GM23338 (cell line): ENCODE results near the gene MRPS14.
"Not testable (repeated sequence)": the region's sequence is repeated elsewhere in the genome, so short reads cannot be mapped to it uniquely, and the experiment has no call there.

Source experiments
- CREB1 ChIP-seq: fragments of 250-450 bp; sonication (Bioruptor Pico); IDR thresholded peaks from 2 replicates; pipeline ENCODE4 v1.5.0; 2020; ENCODE audit warnings: low read depth, mild to moderate bottlenecking, moderate library complexity
- EZH2 ChIP-seq: fragments of 200-600 bp; sonication (generic); IDR thresholded peaks from one replicate; pipeline ENCODE4 v1.8.0; 2017; ENCODE audit warnings: antibody characterized with exemption, mild to moderate bottlenecking, low read depth; ENCODE audit not compliant: unreplicated experiment
- NANOG ChIP-seq: IDR thresholded peaks from 2 replicates; pipeline ENCODE4 v1.6.1; 2016; ENCODE audit warnings: antibody characterized with exemption, borderline replicate concordance
- POLR2AphosphoS5 ChIP-seq: IDR thresholded peaks from 2 replicates; pipeline ENCODE4 v1.6.1; 2016; ENCODE audit warnings: antibody characterized with exemption, low read depth
- STAT1 ChIP-seq: IDR thresholded peaks from one replicate; pipeline ENCODE4 v1.6.1; 2016; ENCODE audit warnings: antibody characterized with exemption; ENCODE audit not compliant: unreplicated experiment
- TF ChIP-seq, protein P1 (sequence below), 2 experiments: fragments of 200-600 bp in 1 of 2; sonication (generic) in 1 of 2; conservative IDR thresholded peaks; 2 replicates each; pipeline versions ENCODE4 v1.5.1 to v1.6.1; 2016 to 2017; ENCODE audit warnings: antibody characterized with exemption in 2 of 2, low read depth in 2 of 2, mild to moderate bottlenecking in 2 of 2, moderate library complexity in 1 of 2
- TF ChIP-seq, protein P2 (sequence below): IDR thresholded peaks from one replicate; pipeline ENCODE4 v1.6.1; 2018; ENCODE audit warnings: antibody characterized with exemption; ENCODE audit not compliant: unreplicated experiment

DNA sequence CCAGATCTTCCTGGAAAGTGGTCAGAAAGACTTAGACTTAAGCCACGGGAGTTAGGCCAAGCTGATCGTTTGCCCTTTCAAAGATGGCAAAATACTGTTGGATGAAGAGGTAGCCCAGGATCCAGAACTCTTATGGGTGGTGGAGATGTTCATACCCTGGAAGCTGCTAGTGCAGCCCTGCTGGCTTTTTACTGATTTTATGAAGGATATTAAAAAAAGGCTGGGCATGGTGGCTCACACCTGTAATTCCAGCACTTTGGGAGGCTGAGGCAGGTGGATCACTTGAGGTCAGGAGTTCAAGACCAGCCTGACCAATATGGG is 657 bp upstream of the MRPS14 start:
- not testable (repeated sequence) for TF ChIP-seq POLR2AphosphoS5, STAT1, NANOG, EZH2, CREB1
- TF ChIP-seq, protein P1, sequence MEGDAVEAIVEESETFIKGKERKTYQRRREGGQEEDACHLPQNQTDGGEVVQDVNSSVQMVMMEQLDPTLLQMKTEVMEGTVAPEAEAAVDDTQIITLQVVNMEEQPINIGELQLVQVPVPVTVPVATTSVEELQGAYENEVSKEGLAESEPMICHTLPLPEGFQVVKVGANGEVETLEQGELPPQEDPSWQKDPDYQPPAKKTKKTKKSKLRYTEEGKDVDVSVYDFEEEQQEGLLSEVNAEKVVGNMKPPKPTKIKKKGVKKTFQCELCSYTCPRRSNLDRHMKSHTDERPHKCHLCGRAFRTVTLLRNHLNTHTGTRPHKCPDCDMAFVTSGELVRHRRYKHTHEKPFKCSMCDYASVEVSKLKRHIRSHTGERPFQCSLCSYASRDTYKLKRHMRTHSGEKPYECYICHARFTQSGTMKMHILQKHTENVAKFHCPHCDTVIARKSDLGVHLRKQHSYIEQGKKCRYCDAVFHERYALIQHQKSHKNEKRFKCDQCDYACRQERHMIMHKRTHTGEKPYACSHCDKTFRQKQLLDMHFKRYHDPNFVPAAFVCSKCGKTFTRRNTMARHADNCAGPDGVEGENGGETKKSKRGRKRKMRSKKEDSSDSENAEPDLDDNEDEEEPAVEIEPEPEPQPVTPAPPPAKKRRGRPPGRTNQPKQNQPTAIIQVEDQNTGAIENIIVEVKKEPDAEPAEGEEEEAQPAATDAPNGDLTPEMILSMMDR (conservative IDR thresholded peaks at IDR 0.05; ENCODE audit: low read depth in 2 of 2): not testable (repeated sequence)
- TF ChIP-seq, protein P2, sequence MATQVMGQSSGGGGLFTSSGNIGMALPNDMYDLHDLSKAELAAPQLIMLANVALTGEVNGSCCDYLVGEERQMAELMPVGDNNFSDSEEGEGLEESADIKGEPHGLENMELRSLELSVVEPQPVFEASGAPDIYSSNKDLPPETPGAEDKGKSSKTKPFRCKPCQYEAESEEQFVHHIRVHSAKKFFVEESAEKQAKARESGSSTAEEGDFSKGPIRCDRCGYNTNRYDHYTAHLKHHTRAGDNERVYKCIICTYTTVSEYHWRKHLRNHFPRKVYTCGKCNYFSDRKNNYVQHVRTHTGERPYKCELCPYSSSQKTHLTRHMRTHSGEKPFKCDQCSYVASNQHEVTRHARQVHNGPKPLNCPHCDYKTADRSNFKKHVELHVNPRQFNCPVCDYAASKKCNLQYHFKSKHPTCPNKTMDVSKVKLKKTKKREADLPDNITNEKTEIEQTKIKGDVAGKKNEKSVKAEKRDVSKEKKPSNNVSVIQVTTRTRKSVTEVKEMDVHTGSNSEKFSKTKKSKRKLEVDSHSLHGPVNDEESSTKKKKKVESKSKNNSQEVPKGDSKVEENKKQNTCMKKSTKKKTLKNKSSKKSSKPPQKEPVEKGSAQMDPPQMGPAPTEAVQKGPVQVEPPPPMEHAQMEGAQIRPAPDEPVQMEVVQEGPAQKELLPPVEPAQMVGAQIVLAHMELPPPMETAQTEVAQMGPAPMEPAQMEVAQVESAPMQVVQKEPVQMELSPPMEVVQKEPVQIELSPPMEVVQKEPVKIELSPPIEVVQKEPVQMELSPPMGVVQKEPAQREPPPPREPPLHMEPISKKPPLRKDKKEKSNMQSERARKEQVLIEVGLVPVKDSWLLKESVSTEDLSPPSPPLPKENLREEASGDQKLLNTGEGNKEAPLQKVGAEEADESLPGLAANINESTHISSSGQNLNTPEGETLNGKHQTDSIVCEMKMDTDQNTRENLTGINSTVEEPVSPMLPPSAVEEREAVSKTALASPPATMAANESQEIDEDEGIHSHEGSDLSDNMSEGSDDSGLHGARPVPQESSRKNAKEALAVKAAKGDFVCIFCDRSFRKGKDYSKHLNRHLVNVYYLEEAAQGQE: not testable (repeated sequence)
